Measurements from ENCODE around the gene ACOX3. TPM values are rescaled to one million over a fixed set of nuclear protein-coding genes. Genes with fewer than 3 reads are reported as not detected.

ACOX3 gene
- total RNA-seq, 4 donors from 2014 or later, result 17.9 to 31.1 (median 22.5) TPM

GRCh38 chr4:8365951-8366350 lies 74.6 kb downstream of the ACOX3 start:
- Histone ChIP-seq H3K4me3 (no peak overlapping the region), H3K36me3 (no peaks in the 10 kb centered on the region), H3K4me1 (no peaks in the 10 kb centered on the region), H3K27me3 (no peaks in the 10 kb centered on the region), H3K27ac (no peak overlapping the region), H3K9me3 (no peaks in the 10 kb centered on the region)
- TF ChIP-seq POLR2A (IDR thresholded peaks at IDR 0.05), result no peak
- no peak for TF ChIP-seq CTCF (IDR thresholded peaks at IDR 0.05)
- no peak for DNase-seq
- intact Hi-C loops (cut with DNase I; ENCODE audit: low total_unique reads), result no loop called here

- H3K36me3 ChIP-seq, result no peaks in the 10 kb centered on the region
- no peaks in the 10 kb centered on the region for H3K9me3 ChIP-seq
- no peak overlapping the region for H3K27ac ChIP-seq
- intact Hi-C loops (cut with DNase I; ENCODE audit: low total_unique reads), result no loop called here
- no peak for DNase-seq
- H3K4me1 ChIP-seq, result no peaks in the 10 kb centered on the region
- no peaks in the 10 kb centered on the region for H3K27me3 ChIP-seq
- H3K4me3 ChIP-seq, result no peak overlapping the region
- no peak for TF ChIP-seq POLR2A (IDR thresholded peaks at IDR 0.05)
- TF ChIP-seq CTCF (IDR thresholded peaks at IDR 0.05), result no peak
Observed at GRCh38 chr4:8365353-8365752, 75.2 kb downstream of the ACOX3 start.

- no peak for DNase-seq
- intact Hi-C loops (cut with DNase I; ENCODE audit: low total_unique reads), result no loop called here
- Histone ChIP-seq H3K4me1 (no peaks in the 10 kb centered on the region), H3K27ac (no peak overlapping the region), H3K9me3 (no peaks in the 10 kb centered on the region), H3K4me3 (no peak overlapping the region), H3K36me3 (no peaks in the 10 kb centered on the region), H3K27me3 (no peaks in the 10 kb centered on the region)
- TF ChIP-seq POLR2A (IDR thresholded peaks at IDR 0.05) (no peak), CTCF (IDR thresholded peaks at IDR 0.05) (no peak)
Observed at GRCh38 chr4:8364848-8365350, 75.6 kb downstream of the ACOX3 start.

GRCh38 chr4:8364141-8364540 lies 76.4 kb downstream of the ACOX3 start:
- no peak overlapping the region for H3K27ac ChIP-seq
- DNase-seq, result no peak
- no peaks in the 10 kb centered on the region for H3K4me1 ChIP-seq
- TF ChIP-seq POLR2A (IDR thresholded peaks at IDR 0.05) (no peak), CTCF (IDR thresholded peaks at IDR 0.05) (no peak)
- no peaks in the 10 kb centered on the region for H3K9me3 ChIP-seq
- H3K4me3 ChIP-seq, result no peak overlapping the region
- H3K27me3 ChIP-seq, result no peaks in the 10 kb centered on the region
- no peaks in the 10 kb centered on the region for H3K36me3 ChIP-seq
- intact Hi-C loops (cut with DNase I; ENCODE audit: low total_unique reads), result no loop called here

- intact Hi-C loops (cut with DNase I; ENCODE audit: low total_unique reads), result no loop called here
- Histone ChIP-seq H3K27ac (no peak overlapping the region), H3K36me3 (no peaks in the 10 kb centered on the region), H3K4me3 (no peak overlapping the region), H3K9me3 (no peaks in the 10 kb centered on the region), H3K4me1 (no peaks in the 10 kb centered on the region), H3K27me3 (no peaks in the 10 kb centered on the region)
- TF ChIP-seq CTCF (IDR thresholded peaks at IDR 0.05) (no peak), POLR2A (IDR thresholded peaks at IDR 0.05) (no peak)
- no peak for DNase-seq
Observed at GRCh38 chr4:8362483-8362882, 78.0 kb downstream of the ACOX3 start.
